ENCODE data around the gene PLXNA4.

PLXNA4 gene

GRCh38 chr7:132443761-132444520 lies 132.3 kb downstream of the PLXNA4 start:
- TF ChIP-seq CTCF (IDR thresholded peaks at IDR 0.05; ENCODE audit: low read depth, low read length) (no peak), EZH2phosphoT487 (IDR thresholded peaks at IDR 0.05; ENCODE audit: low read depth) (no peak)
- Histone ChIP-seq H3K36me3 (replicated peaks; ENCODE audit: low read depth, low read length) (no peaks in the 10 kb centered on the region), H3K27me3 (ENCODE audit: low read depth, low read length) (peaks cover 30% of the 10 kb centered on the region), H3K4me2 (ENCODE audit: low read length) (no peak overlapping the region), H3K27ac (ENCODE audit: low read length) (no peak overlapping the region), H2AFZ (ENCODE audit: low read depth, low read length) (no peak overlapping the region), H3K79me2 (ENCODE audit: low read length) (no peaks in the 10 kb centered on the region), H4K20me1 (ENCODE audit: insufficient read depth, low read length) (no peaks in the 10 kb centered on the region), H3K4me3 (ENCODE audit: low read length) (no peak overlapping the region), H3K9ac (ENCODE audit: low read length) (no peak overlapping the region), H3K4me1 (ENCODE audit: low read length) (peaks cover 6% of the 10 kb centered on the region; the same call in 1 of the 2 replicates), H3K9me3 (ENCODE audit: insufficient read depth, low read length) (no peaks in the 10 kb centered on the region)

- peaks cover 6% of the 10 kb centered on the region; the same call in 1 of the 2 replicates for H3K4me1 ChIP-seq (ENCODE audit: low read length)
- no peaks in the 10 kb centered on the region for H3K36me3 ChIP-seq (replicated peaks; ENCODE audit: low read depth, low read length)
- no peaks in the 10 kb centered on the region for H4K20me1 ChIP-seq (ENCODE audit: insufficient read depth, low read length)
- H3K4me3 ChIP-seq (ENCODE audit: low read length): no peak overlapping the region
- H3K4me2 ChIP-seq (ENCODE audit: low read length): no peak overlapping the region
- H3K27me3 ChIP-seq (ENCODE audit: low read depth, low read length): peaks cover 26% of the 10 kb centered on the region
- no peaks in the 10 kb centered on the region for H3K79me2 ChIP-seq (ENCODE audit: low read length)
- H3K27ac ChIP-seq (ENCODE audit: low read length): no peak overlapping the region
- TF ChIP-seq CTCF (IDR thresholded peaks at IDR 0.05; ENCODE audit: low read depth, low read length): no peak
- no peak for TF ChIP-seq EZH2phosphoT487 (IDR thresholded peaks at IDR 0.05; ENCODE audit: low read depth)
- H3K9me3 ChIP-seq (ENCODE audit: insufficient read depth, low read length): no peaks in the 10 kb centered on the region
- no peak overlapping the region for H2AFZ ChIP-seq (ENCODE audit: low read depth, low read length)
- no peak overlapping the region for H3K9ac ChIP-seq (ENCODE audit: low read length)
Observed at GRCh38 chr7:132441935-132442334, 134.3 kb downstream of the PLXNA4 start.

- no peaks in the 10 kb centered on the region for H3K4me1 ChIP-seq (ENCODE audit: low read length)
Observed at GRCh38 chr7:132440151-132440550, 136.1 kb downstream of the PLXNA4 start.

More at GRCh38 chr7:132440151-132440550, 136.1 kb downstream of the PLXNA4 start:
- no peak overlapping the region for H3K4me3 ChIP-seq (ENCODE audit: low read length)
- H3K36me3 ChIP-seq (replicated peaks; ENCODE audit: low read depth, low read length): no peaks in the 10 kb centered on the region
- no peaks in the 10 kb centered on the region for H4K20me1 ChIP-seq (ENCODE audit: insufficient read depth, low read length)
- no peak overlapping the region for H2AFZ ChIP-seq (ENCODE audit: low read depth, low read length)
- H3K4me2 ChIP-seq (ENCODE audit: low read length): no peak overlapping the region
- no peak overlapping the region for H3K27ac ChIP-seq (ENCODE audit: low read length)
- H3K27me3 ChIP-seq (ENCODE audit: low read depth, low read length): peaks cover 42% of the 10 kb centered on the region
- no peak overlapping the region for H3K9ac ChIP-seq (ENCODE audit: low read length)
- H3K9me3 ChIP-seq (ENCODE audit: insufficient read depth, low read length): no peaks in the 10 kb centered on the region
- no peaks in the 10 kb centered on the region for H3K79me2 ChIP-seq (ENCODE audit: low read length)
- TF ChIP-seq CTCF (IDR thresholded peaks at IDR 0.05; ENCODE audit: low read depth, low read length) (no peak), EZH2phosphoT487 (IDR thresholded peaks at IDR 0.05; ENCODE audit: low read depth) (no peak)
